Thyroid gland (tissue), 4 donors: Measurements from ENCODE around the gene KRTAP4-8.

Experiments
- POLR2A ChIP-seq, 2 donors: fragments of 450-650 bp; IDR thresholded peaks; one replicate each; pipeline ENCODE4 v1.6.1; 2017; ENCODE audit warnings: antibody characterized with exemption in 2 of 2, mild to moderate bottlenecking in 2 of 2, moderate library complexity in 1 of 2
- TF ChIP-seq, protein P1 (sequence below), 6 experiments: fragments of 200-600 bp in 3 of 6; fragments of 450-650 bp in 3 of 6; sonication (generic) in 3 of 6; IDR thresholded peaks; one replicate each; pipeline ENCODE4 v1.5.1; 2016 to 2019; ENCODE audit warnings: antibody characterized with exemption in 6 of 6, mild to moderate bottlenecking in 2 of 6, inconsistent platforms in 1 of 6, moderate library complexity in 1 of 6

DNA sequence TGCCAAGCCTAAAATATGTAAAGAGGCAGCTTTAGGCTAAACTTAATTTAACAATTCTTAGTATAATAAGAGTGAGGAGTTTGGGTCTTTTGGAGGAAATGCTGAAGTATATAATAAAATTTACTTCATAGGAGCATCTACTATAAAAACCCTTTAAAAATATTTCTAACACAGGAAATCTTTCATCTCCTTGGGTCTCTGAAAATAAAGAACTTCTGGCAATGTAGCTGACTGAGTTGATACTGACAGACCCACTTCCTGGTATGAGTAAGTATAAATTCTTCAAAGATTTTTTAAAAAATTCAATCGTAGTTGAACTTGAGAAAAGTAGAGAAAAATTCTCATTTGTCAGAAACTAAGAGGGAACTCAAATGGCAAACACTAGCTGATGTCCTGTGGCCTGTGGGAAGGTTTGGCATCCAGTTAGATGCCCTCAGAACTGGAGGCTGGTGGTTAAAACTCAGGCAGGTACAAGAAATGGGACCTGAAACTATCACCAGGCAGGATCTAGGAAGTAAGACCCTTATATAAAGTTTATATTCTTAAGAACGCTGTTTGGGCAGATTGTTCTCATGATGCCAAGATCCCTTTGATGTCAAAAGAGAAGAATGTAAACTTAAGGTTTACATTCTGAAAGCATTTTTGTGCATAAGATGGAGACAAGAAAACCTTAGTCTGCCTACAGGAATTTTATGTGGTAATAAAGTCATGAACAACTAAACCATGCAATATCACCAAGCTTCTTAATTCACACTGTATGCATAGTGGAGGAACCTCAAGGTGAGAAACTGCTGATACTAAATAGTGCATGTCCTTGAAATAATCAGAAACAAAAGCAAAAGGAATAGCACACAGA, 36.2 kb upstream of the KRTAP4-8 start:
- TF ChIP-seq, protein P1, sequence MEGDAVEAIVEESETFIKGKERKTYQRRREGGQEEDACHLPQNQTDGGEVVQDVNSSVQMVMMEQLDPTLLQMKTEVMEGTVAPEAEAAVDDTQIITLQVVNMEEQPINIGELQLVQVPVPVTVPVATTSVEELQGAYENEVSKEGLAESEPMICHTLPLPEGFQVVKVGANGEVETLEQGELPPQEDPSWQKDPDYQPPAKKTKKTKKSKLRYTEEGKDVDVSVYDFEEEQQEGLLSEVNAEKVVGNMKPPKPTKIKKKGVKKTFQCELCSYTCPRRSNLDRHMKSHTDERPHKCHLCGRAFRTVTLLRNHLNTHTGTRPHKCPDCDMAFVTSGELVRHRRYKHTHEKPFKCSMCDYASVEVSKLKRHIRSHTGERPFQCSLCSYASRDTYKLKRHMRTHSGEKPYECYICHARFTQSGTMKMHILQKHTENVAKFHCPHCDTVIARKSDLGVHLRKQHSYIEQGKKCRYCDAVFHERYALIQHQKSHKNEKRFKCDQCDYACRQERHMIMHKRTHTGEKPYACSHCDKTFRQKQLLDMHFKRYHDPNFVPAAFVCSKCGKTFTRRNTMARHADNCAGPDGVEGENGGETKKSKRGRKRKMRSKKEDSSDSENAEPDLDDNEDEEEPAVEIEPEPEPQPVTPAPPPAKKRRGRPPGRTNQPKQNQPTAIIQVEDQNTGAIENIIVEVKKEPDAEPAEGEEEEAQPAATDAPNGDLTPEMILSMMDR (IDR thresholded peaks at IDR 0.05) = no peak
- TF ChIP-seq POLR2A (IDR thresholded peaks at IDR 0.05) = no peak
